BJ (cell line): Measurements from ENCODE around the gene TUBB4B. TPM values are rescaled to one million over a fixed set of nuclear protein-coding genes. Genes with fewer than 3 reads are reported as not detected.

Source experiments
- CTCF ChIA-PET: fragments of 350-600 bp; formaldehyde crosslinking; extraction: SDS; loops from one replicate; lab custom pipeline; 2021; ENCODE audit warnings: antibody characterized with exemption, inconsistent platforms; lab: Yijun Ruan, JAX
- POLR2A ChIA-PET: fragments of 300-600 bp; sonication (Branson Sonifier 250); formaldehyde crosslinking; extraction: SDS; loops from one replicate; lab custom pipeline; 2021; ENCODE audit warnings: antibody characterized with exemption; lab: Charles Lee
- DNase-seq: peaks from one replicate; pipeline ENCODE4 v3.0.0-alpha.2; 2011; ENCODE audit warnings: low read depth
- H3K27me3 ChIP-seq: 2 replicates; pipeline ENCODE4 v1.6.0; 2011; ENCODE audit warnings: low read length; ENCODE audit not compliant: control insufficient read depth, insufficient read depth
- H3K36me3 ChIP-seq: 2 replicates; pipeline ENCODE4 v1.5.1; 2011; ENCODE audit warnings: low read length; ENCODE audit not compliant: control insufficient read depth, insufficient read depth
- H3K4me3 ChIP-seq: 2 replicates; pipeline ENCODE4 v1.5.1; 2011; ENCODE audit warnings: low read depth, mild to moderate bottlenecking, control low read depth, low read length
- polyA plus RNA-seq: library from polyadenylated mRNA; depleted of rRNA; stranded (reverse); fragments of >200 nt; gene quantifications from 2 replicates; pipeline ENCODE4 v1.2.3, GENCODE V29; 2011
- TF ChIP-seq, protein P1 (sequence below): IDR thresholded peaks from 2 replicates; pipeline ENCODE4 v1.5.1; 2011; ENCODE audit warnings: low read depth, mild to moderate bottlenecking, control low read depth, inconsistent platforms, low read length, moderate library complexity; ENCODE audit not compliant: insufficient read depth

TUBB4B gene
- polyA plus RNA-seq, 1 experiment = 385 TPM

DNA sequence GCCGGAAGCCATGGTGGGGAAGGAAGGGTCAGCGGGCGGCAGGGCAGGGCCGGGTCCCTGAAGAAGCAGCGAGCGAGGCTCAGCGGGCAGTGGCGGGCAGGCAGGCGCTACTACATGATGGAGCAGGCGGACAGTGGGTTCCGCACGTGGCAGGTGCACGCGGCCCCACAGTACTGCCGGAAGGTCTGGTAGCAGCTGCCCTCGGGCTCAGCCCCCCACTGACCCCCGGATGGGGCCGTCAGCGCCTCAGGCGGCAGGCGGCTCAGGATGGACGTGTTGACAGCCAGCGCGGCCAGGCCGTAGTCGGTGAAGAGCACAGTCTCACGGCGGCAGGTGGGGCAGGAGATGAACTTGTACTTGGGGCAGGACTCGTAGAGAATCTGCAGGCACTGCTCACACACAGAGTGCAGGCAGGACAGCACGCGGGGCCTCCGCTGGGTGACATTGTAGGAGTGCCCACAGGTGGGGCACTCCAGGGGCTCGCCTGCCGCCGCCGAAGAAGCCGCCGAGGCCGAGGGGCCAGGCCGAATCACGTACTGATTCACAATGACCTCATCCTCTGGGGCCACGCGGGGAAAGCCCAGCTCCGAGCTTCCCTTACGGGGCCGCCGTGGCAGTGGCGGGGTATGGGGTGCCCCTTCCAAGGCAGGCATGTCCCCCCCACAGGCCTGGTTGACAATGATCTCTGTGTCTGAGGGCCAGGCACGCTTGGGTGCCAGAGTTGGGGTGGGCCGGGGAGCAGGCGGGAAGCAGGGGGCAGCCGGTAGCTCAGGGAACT lies 20.6 kb upstream of the TUBB4B start:
- ChIA-PET POLR2A (no interaction called here), CTCF (interaction anchor here (5.6 kb wide), 1 partner anchor 16 kb away, joined by 36 read pairs; no protein-coding TSS in a partner anchor)
- no peak for DNase-seq
- Histone ChIP-seq H3K4me3 (no peak overlapping the region), H3K27me3 (no peaks in the 10 kb centered on the region), H3K36me3 (no peaks in the 10 kb centered on the region; the same call in none of the 2 replicates)
- TF ChIP-seq, protein P1, sequence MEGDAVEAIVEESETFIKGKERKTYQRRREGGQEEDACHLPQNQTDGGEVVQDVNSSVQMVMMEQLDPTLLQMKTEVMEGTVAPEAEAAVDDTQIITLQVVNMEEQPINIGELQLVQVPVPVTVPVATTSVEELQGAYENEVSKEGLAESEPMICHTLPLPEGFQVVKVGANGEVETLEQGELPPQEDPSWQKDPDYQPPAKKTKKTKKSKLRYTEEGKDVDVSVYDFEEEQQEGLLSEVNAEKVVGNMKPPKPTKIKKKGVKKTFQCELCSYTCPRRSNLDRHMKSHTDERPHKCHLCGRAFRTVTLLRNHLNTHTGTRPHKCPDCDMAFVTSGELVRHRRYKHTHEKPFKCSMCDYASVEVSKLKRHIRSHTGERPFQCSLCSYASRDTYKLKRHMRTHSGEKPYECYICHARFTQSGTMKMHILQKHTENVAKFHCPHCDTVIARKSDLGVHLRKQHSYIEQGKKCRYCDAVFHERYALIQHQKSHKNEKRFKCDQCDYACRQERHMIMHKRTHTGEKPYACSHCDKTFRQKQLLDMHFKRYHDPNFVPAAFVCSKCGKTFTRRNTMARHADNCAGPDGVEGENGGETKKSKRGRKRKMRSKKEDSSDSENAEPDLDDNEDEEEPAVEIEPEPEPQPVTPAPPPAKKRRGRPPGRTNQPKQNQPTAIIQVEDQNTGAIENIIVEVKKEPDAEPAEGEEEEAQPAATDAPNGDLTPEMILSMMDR = no peak

DNA sequence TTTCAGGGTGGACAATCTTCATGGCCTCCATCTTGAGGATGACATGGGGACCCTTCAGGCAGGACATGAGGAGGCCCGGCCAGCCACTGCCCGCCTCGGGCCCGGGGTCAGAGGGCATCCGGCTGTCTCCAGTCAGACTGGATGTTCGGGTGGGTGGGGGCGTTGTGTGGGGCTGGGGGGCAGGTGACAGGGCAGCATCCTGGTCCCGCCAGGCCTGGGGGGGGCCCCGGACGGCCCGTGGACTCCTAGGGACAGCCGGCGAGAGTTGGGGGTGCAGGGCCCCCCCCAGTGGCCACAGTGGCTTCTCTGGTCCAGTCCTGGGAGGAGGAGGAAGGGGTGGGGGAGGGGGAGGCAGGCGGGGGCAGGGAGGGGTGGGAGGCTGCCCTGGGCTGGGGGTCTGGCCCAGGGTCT lies 20.0 kb upstream of the TUBB4B start:
- no peaks in the 10 kb centered on the region for H3K27me3 ChIP-seq
- DNase-seq = no peak
- H3K4me3 ChIP-seq = no peak overlapping the region
- ChIA-PET POLR2A (no interaction called here), CTCF (interaction anchor here (5.6 kb wide), 1 partner anchor 16 kb away, joined by 36 read pairs; no protein-coding TSS in a partner anchor)
- H3K36me3 ChIP-seq = no peaks in the 10 kb centered on the region; the same call in none of the 2 replicates
- TF ChIP-seq, protein P1 = no peak

DNA sequence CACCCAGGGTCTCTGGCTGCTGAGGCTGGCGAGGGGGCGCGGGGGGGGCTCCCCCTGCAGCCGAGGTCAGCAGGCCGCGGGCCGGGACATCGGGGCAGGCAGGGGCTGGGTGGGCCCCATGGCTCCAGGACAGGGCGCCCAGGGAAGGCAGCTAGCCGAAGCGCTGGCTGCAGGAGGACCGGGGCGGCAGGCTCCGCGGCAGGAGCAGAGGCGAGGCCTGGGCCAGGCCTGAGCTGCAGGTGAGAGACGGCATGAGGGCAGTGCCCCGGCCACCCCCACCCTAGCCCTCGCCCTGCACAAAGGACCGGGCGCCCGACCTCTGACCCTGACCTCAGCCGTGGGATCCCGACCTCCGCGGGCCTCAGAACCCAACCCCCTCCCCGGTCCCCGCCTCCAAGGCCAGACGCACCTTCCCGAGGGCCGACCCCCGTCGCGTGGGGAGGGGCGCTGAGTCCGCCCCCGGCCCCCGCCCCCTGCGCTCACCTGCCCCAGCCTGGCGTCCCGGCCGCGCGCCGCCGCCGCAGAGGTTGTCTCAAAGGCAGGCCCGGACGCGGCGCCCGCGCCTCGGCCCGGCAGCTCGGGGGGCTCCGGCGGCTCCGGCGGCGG lies 19.5 kb upstream of the TUBB4B start:
- Histone ChIP-seq H3K36me3 (no peaks in the 10 kb centered on the region; the same call in none of the 2 replicates), H3K27me3 (no peaks in the 10 kb centered on the region), H3K4me3 (peak overlapping the region; percentile 86)
- CTCF ChIA-PET = interaction anchor here (5.6 kb wide), 1 partner anchor 15 kb away, joined by 36 read pairs; no protein-coding TSS in a partner anchor
- TF ChIP-seq, protein P1 = no peak
- DNase-seq = no peak
- POLR2A ChIA-PET = no interaction called here

DNA sequence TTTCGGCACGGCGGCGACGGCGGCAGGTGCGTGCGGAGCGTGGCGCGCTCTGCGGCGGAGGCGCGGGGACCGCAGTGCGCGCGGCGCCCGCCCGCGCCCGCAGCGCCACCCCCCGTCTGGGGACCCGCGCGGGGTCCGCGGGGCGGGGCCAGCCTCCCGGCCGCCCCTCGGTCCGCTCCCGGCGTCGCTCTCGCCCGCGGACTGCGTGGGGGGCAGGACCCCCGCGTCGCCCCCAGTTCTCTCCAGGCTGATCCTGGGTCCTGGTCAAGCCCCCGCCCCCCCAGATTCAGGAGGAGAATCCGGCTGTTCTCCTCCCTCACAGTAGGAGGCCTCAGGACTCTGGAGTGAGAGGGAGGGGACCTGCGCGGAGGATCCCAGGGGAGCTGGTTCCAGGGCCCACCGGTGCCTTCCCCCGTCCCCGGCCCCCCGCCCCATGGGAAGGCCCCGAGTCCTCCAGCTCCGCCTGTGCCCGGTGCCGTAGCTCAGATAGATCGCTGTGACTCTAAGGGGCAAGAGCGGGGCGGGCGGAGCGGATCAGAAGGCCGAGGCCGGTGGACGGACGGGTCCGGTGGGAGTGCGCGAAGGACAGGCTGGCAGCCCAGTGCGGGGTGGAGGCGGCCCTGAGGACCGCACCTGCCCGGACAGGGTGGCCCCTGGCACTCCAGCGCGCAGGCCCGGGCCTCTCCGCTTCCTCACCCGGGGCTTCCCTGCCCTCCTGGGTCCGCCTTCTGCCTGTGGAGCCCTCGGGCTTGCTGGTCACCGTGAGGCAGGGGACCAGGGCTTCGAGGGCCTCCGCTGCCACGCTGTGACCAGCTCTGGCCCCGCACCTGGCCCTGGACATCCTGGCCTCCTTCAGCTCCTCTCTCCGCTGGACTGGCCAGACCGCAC lies 18.7 kb upstream of the TUBB4B start, which contains the start of gene RNF208:
TSS of gene RNF208 (minus strand) at position 51 of the 888 bp plus-strand sequence. CDS start 1,028 bp downstream, outside the sequence.
- DNase-seq = no peak
- POLR2A ChIA-PET = interaction anchor here (0.6 to 0.8 kb wide), 2 partner anchors 20 to 222 kb away, joined by 3 to 7 read pairs; no protein-coding TSS in a partner anchor
- peak within 1 kb of the TSS; percentile 86 for H3K4me3 ChIP-seq
- CTCF ChIA-PET = interaction anchor here (0.6 to 5.6 kb wide), 5 partner anchors 15 to 193 kb away, joined by 3 to 36 read pairs (median 3); partner anchors contain the start of gene NPDC1
- H3K27me3 ChIP-seq = no peaks in the 10 kb centered on the region
- H3K36me3 ChIP-seq = no peaks in the 10 kb centered on the region; the same call in 1 of the 2 replicates
- TF ChIP-seq, protein P1 = peak; percentile 14; the same call in 1 of the 2 replicates
